Right cardiac atrium (tissue), 5 donors: Measurements from ENCODE around the gene PTTG1. TPM values are rescaled to one million over a fixed set of nuclear protein-coding genes. Genes with fewer than 3 reads are reported as not detected.

Source experiments
- ATAC-seq, 2 donors: fragments of 200-7000 bp; cut with Tn5 transposase; one replicate each; pipeline versions ENCODE4 v1.8.0 to v1.9.1; 2020; ENCODE audit warnings: moderate library complexity in 2 of 2, mild to moderate bottlenecking in 1 of 2
- DNase-seq, 3 donors: peaks; one replicate each; pipeline ENCODE4 v3.0.0-alpha.2; 2020
- H3K27ac ChIP-seq: one replicate; pipeline ENCODE4 v1.5.1; 2013; ENCODE audit warnings: mild to moderate bottlenecking, low read length, control low read depth, moderate library complexity
- H3K27me3 ChIP-seq: one replicate; pipeline ENCODE4 v1.6.1; 2013; ENCODE audit not compliant: control insufficient read depth, insufficient read depth
- H3K4me1 ChIP-seq: one replicate; pipeline ENCODE4 v1.6.1; 2013; ENCODE audit warnings: low read length; ENCODE audit not compliant: control insufficient read depth, insufficient read depth
- H3K4me3 ChIP-seq: one replicate; pipeline ENCODE4 v1.5.1; 2013; ENCODE audit warnings: low read length, control low read depth
- H3K9me3 ChIP-seq: one replicate; pipeline ENCODE4 v1.6.1; 2013; ENCODE audit warnings: low read length; ENCODE audit not compliant: control insufficient read depth
- WGBS: extraction: QIAGEN DNeasy Blood & Tissue Kit; methylation state at CpG from one replicate; pipeline ENCODE4 v1.1.7; 2013; 5-methylcytosine and 5-hydroxymethylcytosine counted together
- intact Hi-C, 4 donors: fragments of 100-400 bp; cut with DNase I; formaldehyde crosslinking; loops; one replicate each; pipeline versions ENCODE4 v1.11.0 to v1.14.0; 2022 to 2023
- polyA plus RNA-seq: library from polyadenylated mRNA; stranded (reverse); fragments of 200-250 nt; gene quantifications from one replicate; pipeline ENCODE4 v1.2.3, GENCODE V29; 2013
- total RNA-seq, 4 donors: library from RNA; stranded (reverse); fragmentation: NEBNext Ultra II Directional; extraction: Animal tissue kit (Norgen Biotek cat#: 25700); gene quantifications; one replicate each; pipeline ENCODE4 v1.2.1, GENCODE V29; 2021
- donor health status: healthy with polysubstance abuse.
- donor health status: DM: no; HTN: yes; CAD: no.
- donor health status: DM: no; HTN: no; CAD: no.
- donor health status: DM: no; HTN: yes; CAD: no; lungs with severe emphysema.
- donor health status: DM: yes; HTN: yes; CAD: no.

PTTG1 gene
- total and polyA plus RNA-seq, 5 donors: 1.5 to 3.9 (median 2.6) TPM

DNA sequence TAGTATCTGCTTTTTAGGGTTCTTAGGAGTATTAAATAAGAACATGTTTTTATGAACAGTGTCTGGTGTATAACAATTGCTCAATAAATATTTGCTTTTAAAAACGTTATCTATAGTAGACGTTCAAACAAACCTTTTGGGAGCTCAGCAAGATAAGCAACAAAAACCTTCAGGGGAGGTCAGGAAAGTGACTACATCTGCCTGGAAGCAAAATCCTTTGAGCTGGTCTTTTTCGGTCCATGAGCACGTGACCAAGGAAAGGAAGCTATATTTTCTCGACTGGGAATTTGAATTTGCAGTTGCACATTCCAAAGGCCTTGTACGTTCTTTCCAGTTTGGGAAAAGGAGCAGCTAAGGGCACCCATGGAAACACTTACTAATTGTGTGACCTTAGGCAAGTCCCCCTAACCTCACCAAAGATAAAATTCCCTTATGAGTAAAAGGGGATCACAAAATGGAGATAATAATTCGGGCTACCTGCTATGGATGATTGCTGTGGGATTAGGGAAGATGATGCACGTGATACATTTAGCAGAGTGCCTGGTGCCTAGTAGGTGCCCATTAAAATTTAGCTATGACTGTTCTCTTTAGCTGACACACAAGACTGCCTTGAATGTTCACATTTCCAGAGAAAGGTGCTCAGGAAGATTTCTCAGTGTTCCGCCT is 45.4 kb downstream of the PTTG1 start:
- ATAC-seq: no peak
- Histone ChIP-seq H3K4me3 (no peak overlapping the region), H3K27me3 (no peaks in the 10 kb centered on the region), H3K9me3 (no peaks in the 10 kb centered on the region), H3K27ac (no peak overlapping the region), H3K4me1 (peaks cover 5% of the 10 kb centered on the region)
- intact Hi-C loops: no loop called here
- no peak for DNase-seq
- 36% methylated on average over 9 of the region's 9 CpGs for WGBS

DNA sequence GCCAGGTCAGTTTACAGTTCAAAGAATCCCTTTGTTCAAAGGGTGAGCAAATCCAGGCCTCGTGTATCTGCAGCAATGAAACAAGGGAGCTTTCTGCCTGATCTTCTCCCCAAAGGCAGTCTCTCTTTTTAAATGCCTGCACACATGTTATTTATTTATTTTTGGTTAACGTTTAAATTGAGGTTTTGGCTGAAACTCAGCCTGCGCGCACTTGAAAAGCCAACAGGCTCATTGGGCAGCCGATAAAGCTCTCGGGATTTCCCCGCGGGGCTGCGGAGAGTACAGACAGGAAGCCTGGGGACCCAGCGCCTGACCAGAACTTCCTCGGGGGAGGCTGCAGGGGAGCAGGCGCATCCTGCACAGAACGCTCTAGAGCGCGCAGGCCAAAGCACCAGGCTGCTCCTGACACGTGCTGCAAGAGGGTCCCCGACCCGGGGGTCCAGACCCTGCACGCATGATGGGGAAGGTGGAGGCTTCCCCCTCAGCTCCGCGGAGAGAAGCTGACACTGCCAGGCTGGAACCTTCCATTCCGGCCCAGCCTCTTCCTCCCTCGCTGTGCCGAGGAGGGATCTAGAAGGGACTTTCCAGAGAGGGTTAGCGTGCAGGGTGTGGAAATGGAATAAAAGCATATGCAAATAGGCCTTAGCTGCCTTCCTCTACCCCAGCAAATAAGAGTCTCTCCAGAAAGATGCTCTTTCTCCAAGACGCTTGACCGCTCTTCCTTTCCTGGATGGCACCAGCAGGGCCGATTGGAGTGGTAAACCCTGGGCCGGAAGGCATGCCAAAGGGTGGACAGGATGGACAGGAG is 46.1 kb downstream of the PTTG1 start:
- Histone ChIP-seq H3K9me3 (no peaks in the 10 kb centered on the region), H3K4me1 (peaks cover 5% of the 10 kb centered on the region), H3K4me3 (peak overlapping the region; percentile 0), H3K27ac (no peak overlapping the region), H3K27me3 (no peaks in the 10 kb centered on the region)
- 34% methylated on average over 29 of the region's 29 CpGs for WGBS
- ATAC-seq: peak; percentile 62 to 80
- peak; percentile 40 to 85 (median 83) for DNase-seq
- intact Hi-C loops: no loop called here

DNA sequence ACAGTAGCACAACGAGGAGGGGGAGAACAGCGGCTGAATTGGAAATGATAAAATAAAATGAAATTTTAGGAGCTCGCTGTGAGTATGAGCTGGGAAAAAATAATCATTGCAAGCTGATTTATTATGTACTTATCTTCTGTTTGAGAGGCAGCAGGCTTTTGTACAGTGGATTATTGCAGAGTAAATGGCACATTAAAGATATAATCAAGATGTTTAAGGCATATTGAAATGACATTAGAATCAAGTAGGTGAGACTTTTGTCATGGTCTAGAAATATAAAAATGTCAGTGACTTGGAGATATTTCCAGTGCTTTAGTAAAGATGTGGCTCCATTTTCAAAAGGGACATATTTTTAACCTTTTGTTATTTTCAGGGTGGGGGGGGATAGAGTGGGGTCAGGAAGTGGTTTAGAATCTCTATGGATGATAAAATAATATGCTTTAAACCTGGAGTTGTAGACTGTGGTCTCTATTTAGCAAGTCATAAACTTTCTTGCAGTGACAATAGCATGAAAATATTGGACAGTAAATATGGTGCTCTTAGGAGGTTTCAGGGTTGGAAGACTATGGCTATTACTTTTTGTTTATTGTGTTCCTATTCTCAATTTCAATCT is 46.8 kb downstream of the PTTG1 start:
- intact Hi-C loops: no loop called here
- peak overlapping the region; percentile 0 for H3K4me3 ChIP-seq
- peaks cover 5% of the 10 kb centered on the region for H3K4me1 ChIP-seq
- H3K9me3 ChIP-seq: no peaks in the 10 kb centered on the region
- ATAC-seq (no peak), DNase-seq (no peak)
- no peak overlapping the region for H3K27ac ChIP-seq
- H3K27me3 ChIP-seq: no peaks in the 10 kb centered on the region
- WGBS: 49% methylated on average over 3 of the region's 3 CpGs

DNA sequence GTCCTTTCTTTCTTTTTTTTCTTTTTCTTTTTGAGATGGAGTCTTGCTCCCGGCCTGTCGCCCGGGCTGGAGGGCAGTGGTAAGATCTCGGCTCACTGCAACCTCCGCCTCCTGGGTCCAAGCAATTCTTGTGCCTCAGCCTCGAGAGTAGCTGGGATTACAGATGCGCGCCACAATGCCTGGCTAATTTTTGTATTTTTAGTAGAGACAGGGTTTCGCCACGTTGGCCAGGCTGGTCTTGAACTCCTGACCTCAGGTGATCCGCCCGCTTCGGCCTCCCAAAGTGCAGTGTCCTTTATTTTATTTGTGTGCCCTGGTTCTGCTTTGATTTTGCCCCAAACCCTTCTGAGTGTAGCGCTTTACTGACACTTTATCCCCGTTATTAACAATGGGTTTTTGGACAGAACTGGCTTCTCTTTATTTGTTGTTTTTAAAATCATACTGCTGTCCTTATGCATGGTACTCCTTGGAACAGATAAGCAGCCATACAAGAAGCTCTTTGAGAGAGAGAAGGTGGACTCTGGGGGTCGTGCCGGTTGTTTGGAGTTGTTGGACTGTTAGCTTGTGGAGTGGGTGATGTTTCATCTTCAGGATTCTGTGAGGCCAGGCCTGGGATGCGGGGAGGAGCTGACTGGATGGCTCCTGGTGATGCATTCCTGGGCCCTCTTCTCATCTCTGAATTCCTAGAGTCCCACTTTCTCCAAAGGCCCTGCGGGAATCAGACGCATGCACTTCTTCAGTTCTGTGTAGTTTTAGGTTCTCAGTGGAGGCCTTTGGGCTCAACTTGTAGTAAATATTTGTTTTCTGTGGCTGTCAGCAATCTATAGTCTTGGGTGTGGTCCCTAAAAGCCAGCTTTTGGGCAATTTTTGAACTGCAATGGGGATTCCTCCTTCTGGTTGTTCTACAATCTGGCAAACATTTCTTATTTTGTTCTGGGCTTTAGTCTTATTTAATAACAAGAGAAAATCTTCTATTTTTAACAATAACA is 47.8 kb downstream of the PTTG1 start:
- Histone ChIP-seq H3K9me3 (no peaks in the 10 kb centered on the region), H3K27ac (no peak overlapping the region), H3K4me3 (no peak overlapping the region), H3K27me3 (no peaks in the 10 kb centered on the region), H3K4me1 (peaks cover 5% of the 10 kb centered on the region)
- ATAC-seq: no peak
- DNase-seq: peak in 1 of 3 donors; percentile 51
- intact Hi-C loops: no loop called here
- 83% methylated on average over 20 of the region's 20 CpGs for WGBS

DNA sequence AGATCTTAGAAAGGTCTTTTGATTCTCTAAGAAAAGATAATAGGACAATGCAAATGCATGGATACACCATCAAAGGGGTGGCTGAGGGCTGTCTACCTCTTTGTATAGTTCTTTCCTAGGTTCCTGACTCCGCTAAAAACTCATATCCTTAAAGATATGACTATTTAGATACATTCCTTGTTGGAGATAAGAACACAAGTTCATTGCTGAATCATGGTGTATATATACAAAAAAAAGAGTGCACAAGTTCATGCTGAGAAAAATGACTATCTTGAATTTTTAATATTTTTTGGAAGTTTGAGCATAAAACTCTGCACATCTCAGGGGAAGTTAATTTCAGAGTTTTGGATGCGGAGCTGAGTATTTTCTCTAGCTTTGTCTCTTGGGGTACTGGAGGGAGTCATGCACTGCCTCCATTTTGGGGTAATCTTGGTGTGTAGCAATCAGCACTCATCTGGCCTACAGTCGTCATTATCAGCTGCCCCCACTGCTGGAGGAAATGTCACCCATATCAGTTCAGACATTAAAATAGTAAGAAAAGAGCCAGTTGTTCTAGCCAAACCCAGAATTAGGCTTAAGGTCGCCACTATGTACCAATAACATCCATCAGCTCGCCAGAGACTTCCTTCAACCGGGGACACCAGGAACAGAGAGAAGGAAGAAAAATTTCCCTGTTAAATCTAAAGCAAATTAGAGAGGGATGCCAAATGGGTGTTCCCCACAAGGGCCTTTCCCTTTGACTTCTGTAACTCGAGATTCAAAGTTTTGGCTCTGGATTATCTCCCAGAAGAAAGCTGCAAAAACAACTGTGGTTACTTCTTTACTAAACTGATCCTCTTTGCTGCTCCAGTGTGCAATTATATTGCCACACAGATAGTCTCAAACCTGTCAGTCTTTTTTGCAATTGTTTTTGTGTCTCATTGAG is 49.0 kb downstream of the PTTG1 start:
- Histone ChIP-seq H3K4me3 (no peak overlapping the region), H3K27me3 (no peaks in the 10 kb centered on the region), H3K4me1 (peaks cover 5% of the 10 kb centered on the region), H3K27ac (peak overlapping the region; percentile 26), H3K9me3 (no peaks in the 10 kb centered on the region)
- intact Hi-C loops: no loop called here
- 28% methylated on average over 7 of the region's 7 CpGs for WGBS
- ATAC-seq: peak; percentile 70 to 92
- peak in 2 of 3 donors; percentile 30 to 60 for DNase-seq

DNA sequence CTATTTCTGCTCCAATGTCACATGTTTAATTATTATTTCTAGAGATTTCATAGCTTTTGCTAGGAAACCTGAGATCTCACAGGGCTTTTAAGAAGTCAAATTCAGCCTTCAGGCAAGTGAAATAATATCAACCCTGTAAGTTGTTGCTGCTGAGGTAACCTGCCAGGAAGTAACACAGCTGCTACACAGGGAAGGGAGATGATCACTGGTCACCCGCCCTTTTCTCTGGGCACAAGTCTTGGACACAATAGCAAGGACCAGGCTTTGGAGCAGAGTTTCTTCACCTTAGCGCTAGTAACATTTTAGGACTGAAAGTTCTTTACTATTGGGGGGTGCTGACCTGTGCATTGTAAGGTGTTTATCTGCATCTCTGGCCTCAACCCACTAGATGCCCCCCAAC is 50.1 kb downstream of the PTTG1 start:
- DNase-seq (no peak), ATAC-seq (no peak)
- peaks cover 5% of the 10 kb centered on the region for H3K4me1 ChIP-seq
- H3K4me3 ChIP-seq: no peak overlapping the region
- WGBS: 86% methylated on average over 2 of the region's 2 CpGs
- no peak overlapping the region for H3K27ac ChIP-seq
- intact Hi-C loops: no loop called here
- no peaks in the 10 kb centered on the region for H3K27me3 ChIP-seq
- no peaks in the 10 kb centered on the region for H3K9me3 ChIP-seq

DNA sequence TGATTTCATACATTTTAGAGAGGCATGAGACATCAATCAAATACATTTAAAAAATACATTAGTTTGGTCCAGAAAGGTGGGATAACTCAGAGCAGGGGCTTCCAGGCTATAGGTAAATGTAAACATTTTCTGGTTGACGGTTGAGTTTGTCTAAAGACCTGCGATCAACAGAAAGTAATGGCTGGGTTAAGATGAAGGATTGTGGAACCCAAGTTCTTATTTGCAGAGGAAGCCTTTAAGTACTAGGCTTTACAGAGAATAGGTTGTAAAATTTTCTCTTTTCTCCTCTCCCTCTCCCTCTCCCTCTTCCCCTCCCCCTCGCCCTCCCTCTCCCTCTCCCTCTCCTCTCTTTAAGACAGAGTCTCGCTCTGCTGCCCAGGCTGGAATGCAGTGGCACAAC is 50.8 kb downstream of the PTTG1 start:
- intact Hi-C loops: no loop called here
- DNase-seq: no peak
- H3K4me3 ChIP-seq: no peak overlapping the region
- WGBS: 92% methylated on average over 4 of the region's 4 CpGs
- H3K27me3 ChIP-seq: no peaks in the 10 kb centered on the region
- H3K27ac ChIP-seq: no peak overlapping the region
- no peaks in the 10 kb centered on the region for H3K9me3 ChIP-seq
- ATAC-seq: no peak
- H3K4me1 ChIP-seq: peaks cover 5% of the 10 kb centered on the region

DNA sequence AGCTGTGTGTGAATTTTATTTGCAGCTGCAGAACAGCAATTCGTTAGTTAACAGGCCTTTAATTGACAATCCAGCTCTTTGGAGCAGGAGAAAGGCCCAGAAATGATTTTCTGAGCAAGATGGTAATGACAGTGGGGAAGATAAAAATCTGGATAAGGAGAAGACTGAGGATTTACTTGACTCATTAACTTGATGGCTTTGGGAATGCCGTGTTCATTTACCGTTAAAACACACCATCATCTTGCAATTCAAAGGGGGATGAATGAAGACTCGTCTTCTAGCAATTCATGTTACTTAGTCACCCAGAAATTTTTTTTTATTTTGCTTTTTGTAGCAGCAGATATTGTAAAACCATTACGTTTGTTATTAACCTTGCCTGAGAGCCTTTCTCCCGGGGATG is 52.0 kb downstream of the PTTG1 start:
- Histone ChIP-seq H3K27me3 (no peaks in the 10 kb centered on the region), H3K9me3 (no peaks in the 10 kb centered on the region), H3K4me3 (no peak overlapping the region), H3K27ac (no peak overlapping the region), H3K4me1 (peaks cover 5% of the 10 kb centered on the region)
- DNase-seq (no peak), ATAC-seq (no peak)
- WGBS: 96% methylated on average over 6 of the region's 6 CpGs
- intact Hi-C loops: no loop called here

DNA sequence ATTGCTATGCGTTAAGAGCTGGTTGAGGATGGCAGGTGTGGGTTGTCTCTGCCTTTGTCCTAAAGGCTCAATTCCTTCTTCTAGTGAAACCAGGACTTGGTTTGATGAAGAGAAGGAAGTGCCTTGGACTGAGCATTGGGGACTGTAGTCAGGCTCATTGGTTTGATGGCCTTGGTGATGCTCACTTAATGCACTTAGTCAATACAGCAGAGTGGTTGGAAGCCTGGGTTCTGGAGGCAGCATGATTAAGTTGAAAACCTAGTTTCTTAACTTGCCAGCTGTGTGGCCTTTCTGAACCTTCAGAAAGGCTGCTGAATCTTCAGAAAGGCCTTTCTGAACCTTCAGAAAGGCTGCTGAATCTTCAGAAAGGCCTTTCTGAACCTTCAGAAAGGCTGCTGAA is 52.4 kb downstream of the PTTG1 start:
- ATAC-seq (no peak), DNase-seq (no peak)
- H3K27ac ChIP-seq: no peak overlapping the region
- H3K9me3 ChIP-seq: no peaks in the 10 kb centered on the region
- whole genome bisulfite sequencing: 95% methylated on average over 1 of the region's 1 CpG
- H3K4me1 ChIP-seq: peaks cover 5% of the 10 kb centered on the region
- H3K4me3 ChIP-seq: no peak overlapping the region
- H3K27me3 ChIP-seq: no peaks in the 10 kb centered on the region
- intact Hi-C loops: no loop called here
